Left hindlimb (tissue), 1 donor: ENCODE measurements around the gene UAP1.
A peak's percentile ranks its signal among the peaks of the same experiment; 100 is the strongest.

Source experiments
- DNase-seq: peaks from one replicate; pipeline ENCODE4 v3.0.0-alpha.2; 2018

Gene UAP1

GRCh38 chr1:162619076-162619475 lies 57.6 kb downstream of the UAP1 start:
- no peak for DNase-seq

GRCh38 chr1:162621256-162621655 lies 59.7 kb downstream of the UAP1 start:
- DNase-seq = no peak

GRCh38 chr1:162625679-162626078 lies 64.2 kb downstream of the UAP1 start:
- DNase-seq = no peak

GRCh38 chr1:162626094-162626493 lies 64.6 kb downstream of the UAP1 start:
- DNase-seq = peak; percentile 61

GRCh38 chr1:162626761-162627160 lies 65.2 kb downstream of the UAP1 start:
- no peak for DNase-seq

- no peak for DNase-seq
Observed at GRCh38 chr1:162627662-162628296, 66.3 kb downstream of the UAP1 start.

- no peak for DNase-seq
Observed at GRCh38 chr1:162629077-162629627, 67.6 kb downstream of the UAP1 start.

- no peak for DNase-seq
Observed at GRCh38 chr1:162629651-162630050, 68.1 kb downstream of the UAP1 start.

- peak; percentile 79 for DNase-seq
Observed at GRCh38 chr1:162631546-162632191, 70.1 kb downstream of the UAP1 start.

GRCh38 chr1:162632217-162632666 lies 70.7 kb downstream of the UAP1 start, which contains the start of gene DDR2:
Gene DDR2 (plus strand): TSS chr1:162632464. CDS start chr1:162719064, 86,600 bp downstream.
- DNase-seq = peak; percentile 92

GRCh38 chr1:162632698-162633080 lies 71.2 kb downstream of the UAP1 start:
- no peak for DNase-seq

GRCh38 chr1:162633081-162633762 lies 71.7 kb downstream of the UAP1 start:
- DNase-seq = peak; percentile 48

- DNase-seq = no peak
Observed at GRCh38 chr1:162635418-162635817, 73.9 kb downstream of the UAP1 start.

GRCh38 chr1:162639718-162640117 lies 78.2 kb downstream of the UAP1 start:
- no peak for DNase-seq

GRCh38 chr1:162641114-162641513 lies 79.6 kb downstream of the UAP1 start:
- no peak for DNase-seq

- DNase-seq = no peak
Observed at GRCh38 chr1:162644986-162645314, 83.4 kb downstream of the UAP1 start.

- DNase-seq = no peak
Observed at GRCh38 chr1:162645666-162646065, 84.1 kb downstream of the UAP1 start.

GRCh38 chr1:162649583-162649982 lies 88.1 kb downstream of the UAP1 start:
- no peak for DNase-seq
